DND-41 (cell line): Measurements from ENCODE around the gene HLA-DPB1.

ENCODE experiments used
- ATAC-seq: fragments of 200-7000 bp; cut with Tn5 transposase; 3 replicates; pipeline ENCODE4 v1.9.1; 2021; ENCODE audit warnings: low read depth; ENCODE audit not compliant: insufficient read depth
- DNase-seq: peaks from one replicate; pipeline ENCODE4 v3.0.0-alpha.2; 2020
- H2AFZ ChIP-seq: 2 replicates; pipeline ENCODE4 v1.6.0; 2012; ENCODE audit warnings: low read depth, low read length
- H3K27ac ChIP-seq: 2 replicates; pipeline ENCODE4 v1.5.1; 2012; ENCODE audit warnings: low read length, inconsistent platforms
- H3K27me3 ChIP-seq: fragments of 200-600 bp; sonication (generic); 2 replicates; pipeline ENCODE4 v1.6.0; 2012; ENCODE audit warnings: low read length, mild to moderate bottlenecking, inconsistent platforms; ENCODE audit not compliant: insufficient read depth, poor library complexity
- H3K36me3 ChIP-seq: 2 replicates; pipeline ENCODE4 v1.5.1; 2012; ENCODE audit warnings: low read length, inconsistent platforms; ENCODE audit not compliant: insufficient read depth
- H3K4me1 ChIP-seq: 2 replicates; pipeline ENCODE4 v1.5.1; 2012; ENCODE audit warnings: mild to moderate bottlenecking, low read length; ENCODE audit not compliant: insufficient read depth
- H3K4me2 ChIP-seq: 2 replicates; pipeline ENCODE4 v1.6.0; 2012; ENCODE audit warnings: mild to moderate bottlenecking, moderate library complexity, low read length, inconsistent platforms; ENCODE audit not compliant: insufficient read depth
- H3K4me3 ChIP-seq, 2 experiments: fragments of 200-600 bp in 1 of 2; shearing (Covaris generic) in 1 of 2; 2 replicates each; pipeline ENCODE4 v1.5.1; 2012 to 2016; ENCODE audit warnings: inconsistent platforms in 2 of 2, low read length in 2 of 2, mild to moderate bottlenecking in 2 of 2, low read depth in 1 of 2, moderate library complexity in 1 of 2
- H3K79me2 ChIP-seq: 2 replicates; pipeline ENCODE4 v1.6.0; 2012; ENCODE audit warnings: low read length, inconsistent platforms; ENCODE audit not compliant: insufficient read depth
- H3K9ac ChIP-seq: 2 replicates; pipeline ENCODE4 v1.6.0; 2012; ENCODE audit warnings: low read depth, mild to moderate bottlenecking, inconsistent platforms, low read length, moderate library complexity
- H3K9me3 ChIP-seq: 2 replicates; pipeline ENCODE4 v1.5.1; 2012; ENCODE audit warnings: low read length, moderate library complexity, mild to moderate bottlenecking, inconsistent platforms; ENCODE audit not compliant: insufficient read depth, severe bottlenecking
- H4K20me1 ChIP-seq: 2 replicates; pipeline ENCODE4 v1.6.0; 2012; ENCODE audit warnings: low read length; ENCODE audit not compliant: insufficient read depth
- EZH2 ChIP-seq: IDR thresholded peaks from 3 replicates; pipeline ENCODE4 v1.6.1; 2012; ENCODE audit warnings: borderline replicate concordance, low read depth, mild to moderate bottlenecking, moderate library complexity, low read length, inconsistent platforms; ENCODE audit not compliant: severe bottlenecking
- TF ChIP-seq, protein P1 (sequence below): IDR thresholded peaks from 2 replicates; pipeline ENCODE4 v1.5.1; 2012; ENCODE audit warnings: borderline replicate concordance, low read length, moderate library complexity, mild to moderate bottlenecking; ENCODE audit not compliant: poor library complexity, severe bottlenecking; ENCODE audit errors: extremely low read depth

Gene HLA-DPB1

DNA sequence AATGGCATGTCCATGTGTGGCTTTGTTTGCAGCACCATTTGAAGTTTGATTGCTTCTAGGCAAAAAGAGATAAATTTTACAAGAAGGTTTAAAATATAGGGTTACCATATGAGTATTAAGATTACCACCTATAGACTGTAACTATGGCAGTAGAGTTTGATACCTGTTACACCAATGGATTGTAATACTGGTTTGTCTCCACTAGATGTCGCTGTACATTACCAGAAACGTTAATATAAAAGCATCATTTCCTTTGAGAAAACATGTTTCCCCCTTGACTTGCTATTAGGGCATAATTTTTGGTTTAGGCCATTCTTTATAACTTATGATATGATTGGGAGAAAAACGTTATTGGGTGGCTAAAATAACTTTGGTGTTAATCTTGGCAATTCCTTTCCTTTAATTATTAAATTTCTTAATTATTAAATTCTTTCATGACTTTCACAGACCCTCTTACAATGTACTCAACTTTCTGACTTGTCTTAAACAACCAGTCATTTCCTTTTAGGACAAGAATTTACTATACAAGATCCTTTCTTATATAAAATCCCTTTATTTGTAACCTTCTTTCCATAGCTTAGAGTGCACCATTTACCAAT lies 42.8 kb downstream of the HLA-DPB1 start:
- Histone ChIP-seq H3K36me3 (no peaks in the 10 kb centered on the region), H3K27me3 (peaks cover 13% of the 10 kb centered on the region), H3K4me2 (no peak overlapping the region), H2AFZ (no peak overlapping the region), H3K27ac (no peak overlapping the region), H3K79me2 (no peaks in the 10 kb centered on the region), H3K9me3 (peaks cover 5% of the 10 kb centered on the region), H3K4me1 (no peaks in the 10 kb centered on the region), H4K20me1 (no peaks in the 10 kb centered on the region), H3K4me3 (no peak overlapping the region), H3K9ac (no peak overlapping the region)
- DNase-seq (no peak), ATAC-seq (peak; percentile 57; the same call in 1 of the 3 replicates)
- TF ChIP-seq, protein P1, sequence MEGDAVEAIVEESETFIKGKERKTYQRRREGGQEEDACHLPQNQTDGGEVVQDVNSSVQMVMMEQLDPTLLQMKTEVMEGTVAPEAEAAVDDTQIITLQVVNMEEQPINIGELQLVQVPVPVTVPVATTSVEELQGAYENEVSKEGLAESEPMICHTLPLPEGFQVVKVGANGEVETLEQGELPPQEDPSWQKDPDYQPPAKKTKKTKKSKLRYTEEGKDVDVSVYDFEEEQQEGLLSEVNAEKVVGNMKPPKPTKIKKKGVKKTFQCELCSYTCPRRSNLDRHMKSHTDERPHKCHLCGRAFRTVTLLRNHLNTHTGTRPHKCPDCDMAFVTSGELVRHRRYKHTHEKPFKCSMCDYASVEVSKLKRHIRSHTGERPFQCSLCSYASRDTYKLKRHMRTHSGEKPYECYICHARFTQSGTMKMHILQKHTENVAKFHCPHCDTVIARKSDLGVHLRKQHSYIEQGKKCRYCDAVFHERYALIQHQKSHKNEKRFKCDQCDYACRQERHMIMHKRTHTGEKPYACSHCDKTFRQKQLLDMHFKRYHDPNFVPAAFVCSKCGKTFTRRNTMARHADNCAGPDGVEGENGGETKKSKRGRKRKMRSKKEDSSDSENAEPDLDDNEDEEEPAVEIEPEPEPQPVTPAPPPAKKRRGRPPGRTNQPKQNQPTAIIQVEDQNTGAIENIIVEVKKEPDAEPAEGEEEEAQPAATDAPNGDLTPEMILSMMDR, result peak; percentile 85
- no peak for TF ChIP-seq EZH2

DNA sequence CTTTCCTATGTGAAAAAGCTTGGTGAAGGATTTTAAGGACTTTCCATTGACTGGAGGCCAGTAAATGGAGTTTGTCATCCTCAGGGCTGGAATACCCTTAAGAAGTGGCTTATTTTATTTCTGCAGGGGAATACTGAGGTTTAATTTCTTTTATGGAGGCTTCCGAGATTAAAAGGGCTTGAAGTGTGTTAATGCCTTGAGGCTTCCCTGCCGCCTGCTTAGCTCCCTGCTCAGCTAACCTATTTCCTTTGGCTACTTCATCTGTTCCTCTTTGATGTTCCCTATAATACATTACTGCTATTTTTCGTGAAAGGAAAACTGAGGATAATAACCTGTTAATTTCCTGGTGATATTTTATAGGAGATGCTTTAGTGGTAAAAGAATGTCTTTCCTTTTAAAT lies 44.2 kb downstream of the HLA-DPB1 start:
- TF ChIP-seq, protein P1, result no peak
- TF ChIP-seq EZH2, result no peak
- no peak overlapping the region for H3K9ac ChIP-seq
- ATAC-seq (no peak), DNase-seq (no peak)
- H3K27me3 ChIP-seq, result peaks cover 11% of the 10 kb centered on the region
- H3K9me3 ChIP-seq, result peaks cover 5% of the 10 kb centered on the region
- H3K27ac ChIP-seq, result no peak overlapping the region
- no peaks in the 10 kb centered on the region for H3K36me3 ChIP-seq
- H3K4me3 ChIP-seq, result no peak overlapping the region
- no peaks in the 10 kb centered on the region for H4K20me1 ChIP-seq
- H3K79me2 ChIP-seq, result no peaks in the 10 kb centered on the region
- H3K4me2 ChIP-seq, result no peak overlapping the region
- no peaks in the 10 kb centered on the region for H3K4me1 ChIP-seq
- H2AFZ ChIP-seq, result no peak overlapping the region

DNA sequence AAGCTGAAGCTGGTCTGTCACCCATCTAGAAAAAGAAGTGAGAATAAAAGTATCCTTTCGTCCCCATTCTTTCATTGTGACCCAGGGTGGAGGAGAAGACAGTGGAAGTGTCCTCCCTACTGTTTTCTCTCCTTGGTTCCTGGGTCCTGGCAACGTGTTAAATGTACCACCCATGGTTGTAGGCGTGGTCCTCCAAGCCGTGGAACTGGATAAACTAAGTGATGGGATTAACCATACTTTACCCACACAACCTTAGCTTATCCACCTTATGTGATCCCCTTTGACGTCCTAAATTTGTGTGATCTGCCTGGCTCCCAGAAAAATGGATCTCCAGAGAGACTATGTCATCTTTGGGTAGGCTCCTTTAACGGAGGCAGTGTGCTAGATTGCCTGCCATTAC lies 47.4 kb downstream of the HLA-DPB1 start:
- no peak overlapping the region for H3K27ac ChIP-seq
- H3K4me1 ChIP-seq, result no peaks in the 10 kb centered on the region
- H3K36me3 ChIP-seq, result no peaks in the 10 kb centered on the region
- H3K4me2 ChIP-seq, result no peak overlapping the region
- ATAC-seq (no peak), DNase-seq (no peak)
- no peak overlapping the region for H3K9ac ChIP-seq
- H3K79me2 ChIP-seq, result no peaks in the 10 kb centered on the region
- no peak overlapping the region for H2AFZ ChIP-seq
- no peak overlapping the region for H3K4me3 ChIP-seq
- no peaks in the 10 kb centered on the region for H4K20me1 ChIP-seq
- H3K9me3 ChIP-seq, result peaks cover 5% of the 10 kb centered on the region
- H3K27me3 ChIP-seq, result peaks cover 17% of the 10 kb centered on the region
- no peak for TF ChIP-seq EZH2
- TF ChIP-seq, protein P1, result no peak
